Measurements from ENCODE around the gene DMD. TPM values are rescaled to one million over a fixed set of nuclear protein-coding genes. Genes with fewer than 3 reads are reported as not detected.

The DMD gene
- total RNA-seq, 1 experiment from 2014 or later, result 2.2 TPM

DNA sequence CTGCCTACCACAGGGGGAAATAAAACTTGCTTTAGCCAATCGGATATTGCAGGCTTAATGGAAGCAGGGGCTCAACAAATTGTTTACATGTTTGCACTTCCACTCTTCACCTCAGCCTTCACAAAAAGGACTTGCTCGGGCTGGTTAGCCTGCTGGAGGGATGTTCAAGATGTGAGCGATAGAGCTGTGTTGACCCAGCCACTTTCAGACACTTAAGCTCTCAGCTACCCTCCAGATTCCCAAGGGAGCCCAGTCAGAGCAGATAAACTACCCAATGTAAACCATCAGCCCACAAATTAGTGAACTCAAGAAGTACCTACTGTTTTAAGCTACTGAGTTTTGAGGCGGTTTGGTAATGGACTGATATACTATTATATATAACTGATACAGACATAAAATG lies 1631.1 kb downstream of the DMD start:
- POLR2A ChIA-PET, result no interaction called here
- Histone ChIP-seq H3K27ac (ENCODE audit: low read length) (no peak overlapping the region), H3K4me3 (ENCODE audit: low read depth in 2 of 2, low read length in 2 of 2) (no peak overlapping the region), H3K9me3 (ENCODE audit: control insufficient read depth, insufficient read depth, low read depth, low read length) (no peaks in the 10 kb centered on the region), H3K4me1 (ENCODE audit: control insufficient read depth, insufficient read depth, low read length) (no peaks in the 10 kb centered on the region), H3K27me3 (ENCODE audit: control insufficient read depth, insufficient read depth, low read length) (no peaks in the 10 kb centered on the region), H3K36me3 (ENCODE audit: control insufficient read depth, insufficient read depth, low read length) (no peaks in the 10 kb centered on the region)
- intact Hi-C loops (cut with micrococcal nuclease; ENCODE audit: unreplicated experiment) (no loop called here), in situ Hi-C loops (cut with HindIII; ENCODE audit: low pct_unique_long_range_greater_than_20kb, low sequenced_read_pairs) (no loop called here)
- DNase-seq (ENCODE audit: low read depth, low spot score), result no peak
- no TSS peak for BruUV-seq (replicated peaks)
- TF ChIP-seq REST (IDR thresholded peaks at IDR 0.05; ENCODE audit: insufficient read depth in 1 of 2, low read depth in 2 of 2, low read length in 1 of 2) (no peak), TCF7L2 (IDR thresholded peaks at IDR 0.05; ENCODE audit: low read depth, low read length) (no peak), POLR2AphosphoS5 (IDR thresholded peaks at IDR 0.05; ENCODE audit: low read depth, low read length) (no peak), SIN3A (IDR thresholded peaks at IDR 0.05; ENCODE audit: borderline replicate concordance, insufficient read depth, low read depth, low read length) (no peak)
- TF ChIP-seq, protein P1, sequence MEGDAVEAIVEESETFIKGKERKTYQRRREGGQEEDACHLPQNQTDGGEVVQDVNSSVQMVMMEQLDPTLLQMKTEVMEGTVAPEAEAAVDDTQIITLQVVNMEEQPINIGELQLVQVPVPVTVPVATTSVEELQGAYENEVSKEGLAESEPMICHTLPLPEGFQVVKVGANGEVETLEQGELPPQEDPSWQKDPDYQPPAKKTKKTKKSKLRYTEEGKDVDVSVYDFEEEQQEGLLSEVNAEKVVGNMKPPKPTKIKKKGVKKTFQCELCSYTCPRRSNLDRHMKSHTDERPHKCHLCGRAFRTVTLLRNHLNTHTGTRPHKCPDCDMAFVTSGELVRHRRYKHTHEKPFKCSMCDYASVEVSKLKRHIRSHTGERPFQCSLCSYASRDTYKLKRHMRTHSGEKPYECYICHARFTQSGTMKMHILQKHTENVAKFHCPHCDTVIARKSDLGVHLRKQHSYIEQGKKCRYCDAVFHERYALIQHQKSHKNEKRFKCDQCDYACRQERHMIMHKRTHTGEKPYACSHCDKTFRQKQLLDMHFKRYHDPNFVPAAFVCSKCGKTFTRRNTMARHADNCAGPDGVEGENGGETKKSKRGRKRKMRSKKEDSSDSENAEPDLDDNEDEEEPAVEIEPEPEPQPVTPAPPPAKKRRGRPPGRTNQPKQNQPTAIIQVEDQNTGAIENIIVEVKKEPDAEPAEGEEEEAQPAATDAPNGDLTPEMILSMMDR (IDR thresholded peaks at IDR 0.05), result no peak
- ATAC-seq, result no peak
- CTCF ChIA-PET, result no interaction called here

DNA sequence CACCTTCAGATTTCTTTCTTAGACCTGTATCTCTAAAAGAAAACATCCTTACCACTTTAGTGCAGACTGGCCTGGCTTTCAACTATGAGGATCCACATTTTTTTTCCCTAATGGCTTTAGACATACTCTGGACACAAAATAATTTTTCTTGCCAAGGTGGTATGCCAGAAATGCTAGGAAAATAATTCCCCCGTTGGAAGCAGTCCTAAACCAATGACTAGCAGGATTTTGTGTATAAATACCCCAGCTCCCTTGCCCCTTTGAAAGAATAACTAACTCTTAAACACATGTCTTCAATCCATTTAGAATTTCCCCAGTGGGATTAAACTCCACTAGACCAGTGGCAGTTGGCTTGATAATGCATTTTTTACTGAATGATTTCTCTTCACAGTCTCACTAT lies 1639.0 kb downstream of the DMD start:
- no peak overlapping the region for H3K27ac ChIP-seq (ENCODE audit: low read length)
- H3K27me3 ChIP-seq (ENCODE audit: control insufficient read depth, insufficient read depth, low read length), result no peaks in the 10 kb centered on the region
- CTCF ChIA-PET, result no interaction called here
- DNase-seq (ENCODE audit: low read depth, low spot score), result no peak
- ATAC-seq, result no peak
- no TSS peak for BruUV-seq (replicated peaks)
- no peak overlapping the region for H3K4me3 ChIP-seq (ENCODE audit: low read depth in 2 of 2, low read length in 2 of 2)
- no peaks in the 10 kb centered on the region for H3K9me3 ChIP-seq (ENCODE audit: control insufficient read depth, insufficient read depth, low read depth, low read length)
- POLR2A ChIA-PET, result no interaction called here
- TF ChIP-seq TCF7L2 (IDR thresholded peaks at IDR 0.05; ENCODE audit: low read depth, low read length), result no peak
- TF ChIP-seq SIN3A (IDR thresholded peaks at IDR 0.05; ENCODE audit: borderline replicate concordance, insufficient read depth, low read depth, low read length), result no peak
- no peak for TF ChIP-seq REST (IDR thresholded peaks at IDR 0.05; ENCODE audit: insufficient read depth in 1 of 2, low read depth in 2 of 2, low read length in 1 of 2)
- TF ChIP-seq, protein P1 (IDR thresholded peaks at IDR 0.05), result no peak
- no peak for TF ChIP-seq POLR2AphosphoS5 (IDR thresholded peaks at IDR 0.05; ENCODE audit: low read depth, low read length)
- H3K36me3 ChIP-seq (ENCODE audit: control insufficient read depth, insufficient read depth, low read length), result no peaks in the 10 kb centered on the region
- H3K4me1 ChIP-seq (ENCODE audit: control insufficient read depth, insufficient read depth, low read length), result no peaks in the 10 kb centered on the region
- intact Hi-C loops (cut with micrococcal nuclease; ENCODE audit: unreplicated experiment), result no loop called here
- in situ Hi-C loops (cut with HindIII; ENCODE audit: low pct_unique_long_range_greater_than_20kb, low sequenced_read_pairs), result no loop called here

Measured in Panc1 (cell line).